GM18520 (cell line): ENCODE measurements around the gene MARF1.

Experiments used
- ATAC-seq: cut with Tn5 transposase; IDR thresholded peaks from one replicate; pipeline ENCODE4 v1.9.1; 2021; ENCODE audit not compliant: unreplicated experiment

MARF1 gene

GRCh38 chr16:15602285-15603044, 40.5 kb downstream of the MARF1 start:
- no peak for ATAC-seq

DNA sequence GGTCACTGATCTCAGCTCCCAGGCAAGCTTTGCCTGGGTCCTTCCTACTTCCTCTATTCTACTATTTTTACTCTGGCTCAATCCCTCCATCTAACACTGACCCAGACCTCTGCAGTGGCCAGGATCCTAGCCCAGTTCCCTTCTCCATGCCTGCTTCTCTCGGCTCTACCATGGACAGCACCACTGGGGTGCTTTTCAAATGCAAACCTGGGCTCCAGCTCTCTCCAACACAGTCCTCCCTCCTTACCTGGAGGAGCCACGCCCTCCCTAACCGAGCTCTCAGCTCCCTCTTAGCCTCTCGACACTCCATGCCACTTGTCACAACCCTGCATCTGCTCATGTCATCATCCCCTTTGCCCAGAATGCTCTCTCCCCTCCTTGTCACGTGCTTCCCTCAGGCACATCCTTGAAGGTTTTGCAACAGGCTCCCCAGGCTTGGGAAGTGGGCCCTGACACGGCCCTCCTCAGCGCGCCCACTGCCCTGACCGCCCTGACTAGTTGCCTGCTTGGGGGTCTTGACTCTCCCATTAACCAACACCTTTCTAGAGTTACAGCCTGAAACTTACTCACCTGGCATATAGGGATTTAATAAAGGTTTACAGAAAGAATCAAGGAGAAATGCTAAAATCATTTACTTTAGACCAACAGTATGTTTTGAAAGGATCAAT, 41.6 kb downstream of the MARF1 start:
- no peak for ATAC-seq

DNA sequence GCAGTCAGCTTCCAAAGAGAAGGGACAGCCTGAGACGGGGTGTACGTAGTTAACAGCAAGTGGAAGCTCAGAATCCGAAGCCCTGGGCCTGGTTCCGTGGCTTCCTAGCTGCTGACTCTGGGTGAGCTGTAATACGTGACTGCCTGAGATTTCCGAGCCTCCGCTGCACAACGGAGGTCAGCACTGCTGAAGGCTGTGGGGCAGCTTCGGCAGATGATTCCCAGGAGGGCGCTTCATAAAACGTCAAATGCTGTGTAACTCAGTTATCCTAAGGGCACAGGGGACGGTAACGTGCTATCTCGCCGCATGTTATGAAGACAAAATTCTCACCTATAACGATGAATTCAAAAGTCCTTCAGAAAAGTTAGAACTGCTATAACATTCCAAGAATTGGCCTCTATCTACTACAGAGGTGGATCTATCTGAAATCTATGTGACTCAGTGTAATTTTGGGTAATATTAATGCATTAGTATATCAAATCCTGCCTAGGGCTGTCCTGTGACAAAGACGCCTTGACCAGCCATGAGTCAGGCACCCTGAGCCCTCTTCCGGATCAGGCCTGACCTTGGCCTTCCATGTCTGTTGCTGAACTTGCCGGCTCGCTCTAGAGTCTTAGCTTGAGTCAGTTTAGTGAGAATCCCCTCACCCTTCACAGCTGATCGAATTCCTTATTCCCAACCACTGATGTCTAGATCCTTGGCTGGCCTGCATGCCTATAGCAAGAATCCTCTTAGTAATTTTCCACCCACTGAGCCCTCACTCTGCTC, 43.5 kb downstream of the MARF1 start:
- ATAC-seq = no peak

- no peak for ATAC-seq
Observed at GRCh38 chr16:15598648-15599190, 44.2 kb downstream of the MARF1 start.

GRCh38 chr16:15597822-15598647, 44.9 kb downstream of the MARF1 start:
- no peak for ATAC-seq

- ATAC-seq = no peak
Observed at GRCh38 chr16:15597135-15597534, 45.8 kb downstream of the MARF1 start.

DNA sequence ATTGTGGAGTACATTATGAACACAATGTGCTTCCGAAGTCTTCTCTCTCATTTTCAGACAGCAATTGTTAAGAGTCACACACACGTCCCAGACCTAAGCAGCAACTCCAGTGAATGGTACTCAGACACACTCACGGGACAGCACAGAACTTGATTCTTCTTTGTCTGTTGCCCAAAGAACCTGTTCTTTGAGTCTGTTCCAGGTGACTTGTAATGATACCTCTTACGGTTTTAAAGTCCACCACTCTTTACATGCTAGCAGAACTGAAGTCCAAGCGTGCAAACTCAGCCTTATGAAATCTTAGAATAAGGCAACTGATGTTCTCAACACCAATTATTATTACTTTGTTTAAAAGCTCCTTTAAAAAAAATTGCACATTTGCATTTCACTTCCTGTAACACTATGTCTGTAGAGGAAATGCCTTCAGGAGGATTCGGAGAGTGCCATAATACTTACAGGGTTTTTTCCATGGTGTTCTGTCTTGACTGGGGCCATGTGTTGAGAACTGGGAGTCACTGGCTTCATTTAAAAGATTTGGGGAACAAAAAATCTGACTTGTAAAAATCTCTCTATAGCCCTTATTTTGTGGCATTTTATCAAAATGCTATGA, 48.1 kb downstream of the MARF1 start:
- no peak for ATAC-seq

DNA sequence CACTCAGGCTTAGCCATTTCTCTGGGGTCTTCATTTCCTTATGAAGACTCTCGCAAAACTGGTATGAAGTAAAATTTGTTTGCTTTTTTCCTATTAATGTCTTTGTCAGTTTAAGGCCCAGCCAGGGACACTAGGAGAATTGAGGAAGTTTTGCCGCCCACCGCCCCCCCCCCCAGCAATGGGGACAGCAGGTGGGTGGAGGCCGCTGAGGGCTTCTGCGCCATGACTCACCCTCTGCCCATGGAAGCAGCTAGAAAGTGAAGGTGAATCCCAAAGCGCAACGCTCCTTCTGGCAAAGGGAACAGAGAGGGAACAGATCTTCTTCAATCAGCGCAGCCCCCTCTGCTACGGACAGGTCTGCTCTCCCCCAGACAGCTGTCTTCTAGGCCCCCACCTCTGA, 49.7 kb downstream of the MARF1 start:
- ATAC-seq = no peak

DNA sequence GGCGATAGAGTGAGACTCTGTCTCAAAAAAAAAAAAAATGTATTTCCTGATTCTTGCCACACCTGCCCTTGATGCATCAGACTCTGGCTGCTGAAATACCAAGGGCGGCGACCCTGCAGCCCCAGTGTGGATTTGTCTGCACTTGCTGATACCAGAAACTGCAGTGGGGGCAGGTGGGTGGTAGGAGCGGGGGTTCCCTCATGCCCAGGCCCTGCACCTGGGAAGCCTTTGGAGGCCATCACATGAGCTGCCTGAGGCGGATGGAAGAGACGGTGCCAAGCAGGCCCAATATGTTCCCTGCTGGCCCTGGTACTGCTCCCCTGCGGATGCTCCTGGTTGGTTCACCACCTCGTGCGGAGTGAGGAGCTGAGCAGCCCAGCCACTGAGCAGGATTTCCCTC, 50.6 kb downstream of the MARF1 start:
- no peak for ATAC-seq

DNA sequence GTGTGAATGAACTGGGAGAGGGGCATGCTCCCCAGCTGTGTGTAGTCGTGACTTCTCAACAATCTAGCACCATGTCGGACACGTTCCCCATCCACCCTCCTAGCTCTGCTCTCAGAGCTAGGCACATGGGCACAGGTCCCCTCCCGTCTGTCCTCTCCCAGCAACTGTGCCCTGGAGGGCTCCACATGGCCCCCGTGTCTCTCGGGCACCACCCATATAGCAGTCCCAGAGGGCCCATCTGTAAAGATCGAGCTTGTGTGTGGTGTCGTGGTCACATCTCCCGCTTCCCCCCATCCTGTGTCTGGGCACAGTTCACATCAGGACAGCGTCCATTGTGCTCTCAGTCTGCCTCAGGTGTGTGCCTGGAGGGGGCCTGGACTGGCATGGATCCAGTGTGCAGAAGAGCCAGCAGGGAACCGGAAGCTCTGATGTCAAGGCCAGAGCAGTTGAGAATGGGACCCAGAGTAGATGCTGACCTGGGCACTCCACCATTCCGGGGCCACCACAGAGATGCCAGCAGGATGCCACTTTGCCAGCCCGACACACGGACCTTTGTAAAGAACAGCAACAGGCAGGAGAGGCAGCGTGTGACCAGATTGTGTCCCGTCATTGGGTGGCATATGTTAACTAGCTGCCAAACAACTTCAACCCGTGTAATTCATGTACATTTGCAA, 55.7 kb downstream of the MARF1 start:
- ATAC-seq = no peak

DNA sequence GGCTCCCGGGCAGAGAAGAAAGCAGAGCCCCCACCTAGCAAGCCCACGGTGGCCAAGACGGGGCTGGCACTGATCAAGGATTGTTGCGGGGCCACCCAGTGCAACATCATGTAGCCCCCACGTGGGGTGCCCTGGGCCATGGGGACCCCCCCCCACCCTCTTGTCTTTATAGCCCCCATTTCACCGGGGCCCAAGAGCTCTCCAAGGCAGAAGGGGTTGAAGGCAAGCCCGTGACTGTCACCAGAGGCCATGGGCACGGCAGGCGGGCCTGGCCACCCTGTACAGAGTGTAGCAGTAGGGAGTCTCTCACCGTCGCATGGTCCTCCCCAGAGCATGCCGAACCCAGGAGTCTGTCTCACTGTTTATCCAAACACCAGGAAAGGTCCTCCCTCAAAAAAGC, 56.2 kb downstream of the MARF1 start:
- no peak for ATAC-seq

DNA sequence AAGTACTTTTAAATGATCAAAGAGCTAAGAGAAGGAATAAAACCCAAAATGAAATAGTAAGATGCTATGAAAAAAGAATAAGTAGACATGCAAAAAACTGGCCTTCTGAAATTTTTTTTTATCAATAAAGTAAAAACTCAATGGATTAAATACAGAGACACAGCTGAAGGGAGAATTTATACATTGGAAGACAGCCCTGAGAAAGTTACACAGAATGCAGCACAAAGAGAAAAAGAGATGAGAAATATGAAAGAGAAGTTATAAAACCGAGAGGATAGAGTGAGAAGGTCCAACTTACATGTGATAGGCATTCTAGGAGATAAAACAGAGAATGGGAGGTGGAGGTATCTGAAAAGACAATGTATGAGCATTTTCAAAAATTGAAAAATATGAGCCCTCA, 57.0 kb downstream of the MARF1 start:
- no peak for ATAC-seq

DNA sequence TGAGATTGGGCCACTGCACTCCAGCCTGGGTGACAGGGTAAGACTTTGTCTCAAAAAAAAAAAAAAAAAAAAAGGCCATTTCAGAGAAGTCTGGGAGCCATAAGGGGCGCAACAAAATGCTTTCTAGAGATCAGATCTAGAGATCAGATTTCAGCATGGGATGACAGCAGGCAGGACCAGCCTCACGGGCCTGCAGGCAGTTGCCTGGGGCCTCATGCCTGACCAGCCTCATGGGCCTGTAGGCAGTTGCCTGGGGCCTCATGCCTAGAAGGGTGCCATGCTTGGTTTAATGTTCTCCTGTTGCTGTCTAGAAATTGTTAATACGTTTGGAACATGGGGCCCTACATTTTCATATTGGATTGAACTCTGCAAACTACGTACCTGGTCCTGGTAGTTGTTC, 59.4 kb downstream of the MARF1 start:
- no peak for ATAC-seq

GRCh38 chr16:15581127-15581815, 61.7 kb downstream of the MARF1 start:
- ATAC-seq = no peak

GRCh38 chr16:15578824-15579223, 64.1 kb downstream of the MARF1 start:
- ATAC-seq = no peak

- ATAC-seq = no peak
Observed at GRCh38 chr16:15576960-15577958, 65.7 kb downstream of the MARF1 start.

- no peak for ATAC-seq
Observed at GRCh38 chr16:15575293-15576049, 67.5 kb downstream of the MARF1 start.
